GM18507 (cell line): ENCODE results near the gene MORN5.
"Not testable (repeated sequence)": the region's sequence is repeated elsewhere in the genome, so short reads cannot be mapped to it uniquely, and the experiment has no call there.

ENCODE experiments used
- DNase-seq: peaks from one replicate; pipeline ENCODE4 v3.0.0; 2011; ENCODE audit warnings: low read depth; ENCODE audit not compliant: insufficient read length; ENCODE audit errors: extremely low spot score
- FAIRE-seq: peaks from 2 replicates; lab custom pipeline; 2011; peaks lifted over from hg19 to GRCh38; lab: Jason Lieb, UNC

Gene MORN5

GRCh38 chr9:122159026-122159924, at the start of gene MORN5, which contains the start of gene NDUFA8:
TSS of gene MORN5 (plus strand) at chr9:122159908. CDS start at chr9:122159973, 65 bp downstream.
TSS of gene NDUFA8 (minus strand) at chr9:122159779. CDS start at chr9:122159677, 102 bp downstream.
- DNase-seq = peak; percentile 98
- peak; percentile 96 for FAIRE-seq

GRCh38 chr9:122110100-122110833, 49.4 kb upstream of the MORN5 start:
- FAIRE-seq (no peak), DNase-seq (no peak)

- DNase-seq (no peak), FAIRE-seq (no peak)
Measured at GRCh38 chr9:122111413-122112085, 48.2 kb upstream of the MORN5 start.

- no peak for DNase-seq
Measured at GRCh38 chr9:122112238-122112637, 47.5 kb upstream of the MORN5 start.

GRCh38 chr9:122113574-122113973, 46.1 kb upstream of the MORN5 start:
- FAIRE-seq (no peak), DNase-seq (no peak)

More at GRCh38 chr9:122112238-122112637, 47.5 kb upstream of the MORN5 start:
- FAIRE-seq = no peak

GRCh38 chr9:122115176-122116035, 44.3 kb upstream of the MORN5 start:
- DNase-seq = no peak
- no peak for FAIRE-seq

- FAIRE-seq (no peak), DNase-seq (no peak)
Measured at GRCh38 chr9:122116040-122116439, 43.7 kb upstream of the MORN5 start.

GRCh38 chr9:122116448-122117173, 43.1 kb upstream of the MORN5 start:
- no peak for DNase-seq
- no peak for FAIRE-seq

- DNase-seq, FAIRE-seq: not testable (repeated sequence)
Measured at GRCh38 chr9:122117241-122117640, 42.5 kb upstream of the MORN5 start.

- DNase-seq = no peak
- no peak for FAIRE-seq
Measured at GRCh38 chr9:122118343-122119165, 41.2 kb upstream of the MORN5 start.

GRCh38 chr9:122119166-122119521, 40.6 kb upstream of the MORN5 start:
- DNase-seq = no peak
- no peak for FAIRE-seq

GRCh38 chr9:122119721-122120120, 40.0 kb upstream of the MORN5 start:
- FAIRE-seq (no peak), DNase-seq (no peak)

- FAIRE-seq (no peak), DNase-seq (no peak)
Measured at GRCh38 chr9:122120316-122121071, 39.2 kb upstream of the MORN5 start.

- FAIRE-seq (no peak), DNase-seq (no peak)
Measured at GRCh38 chr9:122121391-122121790, 38.3 kb upstream of the MORN5 start.

GRCh38 chr9:122121931-122122330, 37.8 kb upstream of the MORN5 start:
- no peak for DNase-seq
- FAIRE-seq = no peak

GRCh38 chr9:122122468-122122867, 37.2 kb upstream of the MORN5 start:
- DNase-seq (no peak), FAIRE-seq (no peak)
